ENCODE results near the gene PTPRE. TPM values are rescaled to one million over a fixed set of nuclear protein-coding genes. Genes with fewer than 3 reads are reported as not detected.
A peak's percentile ranks its signal among the peaks of the same experiment; 100 is the strongest.

The PTPRE gene
- total and polyA plus RNA-seq, 2 of the 4 experiments (the other 2 are of a cell fraction), result 0.34 to 0.54 TPM

DNA sequence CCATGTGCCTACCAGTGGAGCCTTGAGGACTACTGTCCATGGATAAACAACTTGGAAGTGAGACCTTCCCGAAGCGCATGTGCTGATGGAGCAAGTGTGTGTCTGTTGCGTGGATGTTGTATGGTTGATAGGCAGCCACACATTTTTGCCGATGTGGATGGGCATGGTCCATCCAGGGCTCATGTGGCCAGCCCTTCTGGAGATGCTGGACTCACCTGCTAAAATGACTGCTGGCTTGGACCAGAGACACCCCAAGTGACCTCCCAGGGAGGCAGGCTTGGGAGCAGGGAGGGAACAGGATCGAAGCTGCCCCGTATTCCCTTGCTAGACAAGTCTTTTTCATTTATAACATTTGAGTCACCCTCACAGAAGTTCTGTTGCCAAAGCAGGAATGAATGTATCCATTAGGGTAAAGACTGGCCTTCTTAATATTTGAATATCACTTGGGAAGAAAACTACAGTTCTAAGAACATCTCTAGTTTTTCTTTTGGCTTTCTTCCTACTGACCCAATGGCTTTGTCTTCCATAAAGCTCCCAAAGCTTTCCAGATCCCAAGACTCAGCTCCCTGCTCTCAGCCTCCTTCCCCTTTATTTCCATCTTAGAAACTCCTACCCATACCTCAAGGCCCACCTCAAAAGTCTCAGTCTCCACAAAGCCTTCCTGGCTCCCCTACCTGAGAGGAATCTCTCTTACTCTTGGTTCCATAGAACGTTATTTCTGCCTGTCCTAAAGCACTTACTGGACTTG, 3.0 kb downstream of the PTPRE start:
- H4K20me1 ChIP-seq (ENCODE audit: insufficient read depth, low read length), result no peaks in the 10 kb centered on the region
- no peak overlapping the region; the same call in 2 of the 3 replicates for H2BK15ac ChIP-seq (ENCODE audit: low read depth, low read length)
- DNase-seq, result no peak
- no TSS peak for BruUV-seq (replicated peaks)
- no peak overlapping the region for H4K5ac ChIP-seq (ENCODE audit: low read depth, low read length)
- H2AFZ ChIP-seq (replicated peaks; ENCODE audit: low read length, poor library complexity), result no peak overlapping the region
- no peak overlapping the region for H3K14ac ChIP-seq (replicated peaks; ENCODE audit: low read depth, low read length)
- ChIA-PET CTCF (no interaction called here), POLR2A (ENCODE audit: unreplicated experiment) (no interaction called here)
- H3K27me3 ChIP-seq (ENCODE audit: control insufficient read depth, insufficient read depth, low read length), result peaks cover 3% of the 10 kb centered on the region; the same call in 1 of the 2 replicates
- H3K9me1 ChIP-seq (ENCODE audit: insufficient read depth, low read length), result peaks cover 11% of the 10 kb centered on the region
- H2BK120ac ChIP-seq (ENCODE audit: low read depth, low read length), result no peak overlapping the region
- no peak overlapping the region for H3K4ac ChIP-seq (ENCODE audit: low read depth, low read length)
- H3K4me1 ChIP-seq (ENCODE audit: control insufficient read depth, insufficient read depth, low read length), result peaks cover 4% of the 10 kb centered on the region; the same call in 1 of the 2 replicates
- dilution Hi-C loops (cut with HindIII; ENCODE audit: low sequenced_read_pairs, unreplicated experiment) (no loop called here), intact Hi-C loops (cut with micrococcal nuclease) (loop anchor here (10.0 kb wide), 1 partner anchor 245 kb away; no protein-coding TSS in a partner anchor), in situ Hi-C loops (cut with MboI; ENCODE audit: low sequenced_read_pairs) (no loop called here)
- H3K36me3 ChIP-seq (ENCODE audit: control insufficient read depth, insufficient read depth, low read length), result no peaks in the 10 kb centered on the region
- H4K8ac ChIP-seq (ENCODE audit: low read depth in 2 of 2, low read length in 2 of 2), result no peak overlapping the region
- no peak overlapping the region for H3K4me2 ChIP-seq (ENCODE audit: low read depth, low read length)
- TF ChIP-seq FOS (IDR thresholded peaks at IDR 0.05; ENCODE audit: low read depth, low read length), result no peak
- TF ChIP-seq RFX5 (IDR thresholded peaks at IDR 0.05; ENCODE audit: low read depth, low read length), result no peak
- TF ChIP-seq BHLHE40 (IDR thresholded peaks at IDR 0.05; ENCODE audit: low read depth, low read length), result no peak
- TF ChIP-seq, protein P1, sequence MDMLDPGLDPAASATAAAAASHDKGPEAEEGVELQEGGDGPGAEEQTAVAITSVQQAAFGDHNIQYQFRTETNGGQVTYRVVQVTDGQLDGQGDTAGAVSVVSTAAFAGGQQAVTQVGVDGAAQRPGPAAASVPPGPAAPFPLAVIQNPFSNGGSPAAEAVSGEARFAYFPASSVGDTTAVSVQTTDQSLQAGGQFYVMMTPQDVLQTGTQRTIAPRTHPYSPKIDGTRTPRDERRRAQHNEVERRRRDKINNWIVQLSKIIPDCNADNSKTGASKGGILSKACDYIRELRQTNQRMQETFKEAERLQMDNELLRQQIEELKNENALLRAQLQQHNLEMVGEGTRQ (IDR thresholded peaks at IDR 0.05; ENCODE audit: low read depth, low read length), result no peak
- TF ChIP-seq MAFK (IDR thresholded peaks at IDR 0.05; ENCODE audit: low read depth, low read length), result no peak
- TF ChIP-seq RCOR1 (IDR thresholded peaks at IDR 0.05; ENCODE audit: insufficient replicate concordance, low read length), result no peak
- TF ChIP-seq MXI1 (IDR thresholded peaks at IDR 0.05; ENCODE audit: borderline replicate concordance, low read depth, low read length), result no peak
- H3K56ac ChIP-seq (ENCODE audit: extremely low read depth, insufficient read depth, low read length), result no peak overlapping the region
- H3K79me1 ChIP-seq (ENCODE audit: low read depth in 1 of 2, low read length in 2 of 2), result no peaks in the 10 kb centered on the region; a peak in 1 of 4 replicates
- peak overlapping the region; percentile 36; the same call in 1 of the 2 replicates for H2AK5ac ChIP-seq (ENCODE audit: low read depth, low read length)
- no peak overlapping the region for H3K27ac ChIP-seq (ENCODE audit: insufficient read depth, low read length)
- no peak overlapping the region for H2AK9ac ChIP-seq (replicated peaks; ENCODE audit: low read depth, low read length, poor library complexity)
- H4K91ac ChIP-seq (ENCODE audit: insufficient read depth, low read depth, low read length), result no peak overlapping the region
- no peak for ATAC-seq (ENCODE audit: low read depth)
- H3K23ac ChIP-seq (ENCODE audit: low read depth, low read length), result no peak overlapping the region
- no peak overlapping the region for H2BK5ac ChIP-seq (ENCODE audit: low read depth, low read length, poor library complexity, severe bottlenecking)
- no peak overlapping the region for H3K18ac ChIP-seq (ENCODE audit: low read depth, low read length)
- H2BK20ac ChIP-seq (ENCODE audit: low read depth, low read length), result no peak overlapping the region
- no peaks in the 10 kb centered on the region for H3K9me3 ChIP-seq (ENCODE audit: control insufficient read depth, insufficient read depth, low read length)
- H3K4me3 ChIP-seq (ENCODE audit: insufficient read depth, low read depth, low read length), result no peak overlapping the region
- H3K9ac ChIP-seq (ENCODE audit: low read depth, low read length), result no peak overlapping the region
- WGBS, 2 experiments (ENCODE audit: extremely low coverage in 2 of 2, insufficient read length in 1 of 2), result no CpG with 5 or more reads among the region's 7 CpGs
